HG03064 (cell line): ENCODE data around the gene ZNF536.
"Not testable (repeated sequence)": the region's sequence is repeated elsewhere in the genome, so short reads cannot be mapped to it uniquely, and the experiment has no call there.

ENCODE experiments used
- ATAC-seq: cut with Tn5 transposase; IDR thresholded peaks from one replicate; pipeline ENCODE4 v1.9.1; 2021; ENCODE audit warnings: low read depth; ENCODE audit not compliant: unreplicated experiment

The ZNF536 gene

DNA sequence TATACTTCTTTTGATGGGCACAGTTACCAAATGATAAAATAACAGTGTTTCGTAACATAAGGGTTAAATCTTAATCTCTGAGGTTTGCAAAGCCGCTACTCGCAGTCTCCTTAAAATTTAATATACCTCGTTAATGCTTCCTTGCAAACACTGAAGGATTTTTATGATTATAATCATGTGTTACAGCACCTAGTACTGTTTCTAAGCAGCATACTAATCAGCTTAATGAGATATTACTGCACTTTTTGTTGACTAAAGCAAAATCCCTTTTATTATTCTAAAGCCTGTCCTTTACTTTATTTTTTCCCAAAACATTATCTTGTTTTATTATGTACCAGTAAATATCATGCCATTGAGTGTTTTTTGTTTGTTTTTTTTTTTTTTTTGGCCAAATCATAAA, 70.5 kb downstream of the ZNF536 start:
- no peak for ATAC-seq

DNA sequence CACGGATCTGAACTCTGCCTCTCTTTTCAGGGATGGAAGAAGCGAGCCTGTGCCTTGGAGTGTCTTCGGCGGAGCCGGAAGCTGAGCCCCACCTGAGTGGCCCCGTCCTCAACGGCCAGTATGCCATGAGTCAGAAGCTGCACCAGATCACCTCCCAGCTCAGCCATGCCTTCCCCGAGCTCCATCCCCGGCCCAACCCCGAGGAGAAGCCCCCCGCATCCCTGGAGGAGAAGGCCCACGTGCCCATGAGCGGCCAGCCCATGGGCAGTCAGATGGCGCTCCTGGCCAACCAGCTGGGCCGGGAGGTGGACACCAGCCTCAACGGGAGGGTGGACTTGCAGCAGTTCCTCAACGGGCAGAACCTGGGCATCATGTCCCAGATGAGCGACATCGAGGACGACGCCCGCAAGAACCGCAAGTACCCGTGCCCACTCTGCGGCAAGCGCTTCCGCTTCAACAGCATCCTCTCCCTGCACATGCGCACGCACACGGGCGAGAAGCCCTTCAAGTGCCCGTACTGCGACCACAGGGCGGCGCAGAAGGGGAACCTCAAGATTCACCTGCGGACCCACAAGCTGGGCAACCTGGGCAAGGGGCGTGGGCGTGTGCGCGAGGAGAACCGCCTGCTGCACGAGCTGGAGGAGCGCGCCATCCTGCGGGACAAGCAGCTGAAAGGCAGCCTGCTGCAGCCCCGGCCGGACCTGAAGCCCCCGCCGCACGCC, 71.5 kb downstream of the ZNF536 start:
- ATAC-seq, result no peak

DNA sequence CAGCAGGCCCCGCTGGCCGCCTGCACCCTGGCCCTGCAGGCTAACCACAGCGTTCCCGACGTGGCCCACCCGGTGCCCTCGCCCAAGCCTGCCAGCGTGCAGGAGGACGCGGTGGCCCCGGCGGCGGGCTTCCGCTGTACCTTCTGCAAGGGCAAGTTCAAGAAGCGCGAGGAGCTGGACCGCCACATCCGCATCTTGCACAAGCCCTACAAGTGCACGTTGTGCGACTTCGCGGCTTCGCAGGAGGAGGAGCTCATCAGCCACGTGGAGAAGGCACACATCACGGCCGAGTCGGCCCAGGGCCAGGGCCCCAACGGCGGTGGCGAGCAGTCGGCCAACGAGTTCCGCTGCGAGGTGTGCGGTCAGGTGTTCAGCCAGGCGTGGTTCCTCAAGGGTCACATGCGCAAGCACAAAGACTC, 72.1 kb downstream of the ZNF536 start:
- no peak for ATAC-seq

DNA sequence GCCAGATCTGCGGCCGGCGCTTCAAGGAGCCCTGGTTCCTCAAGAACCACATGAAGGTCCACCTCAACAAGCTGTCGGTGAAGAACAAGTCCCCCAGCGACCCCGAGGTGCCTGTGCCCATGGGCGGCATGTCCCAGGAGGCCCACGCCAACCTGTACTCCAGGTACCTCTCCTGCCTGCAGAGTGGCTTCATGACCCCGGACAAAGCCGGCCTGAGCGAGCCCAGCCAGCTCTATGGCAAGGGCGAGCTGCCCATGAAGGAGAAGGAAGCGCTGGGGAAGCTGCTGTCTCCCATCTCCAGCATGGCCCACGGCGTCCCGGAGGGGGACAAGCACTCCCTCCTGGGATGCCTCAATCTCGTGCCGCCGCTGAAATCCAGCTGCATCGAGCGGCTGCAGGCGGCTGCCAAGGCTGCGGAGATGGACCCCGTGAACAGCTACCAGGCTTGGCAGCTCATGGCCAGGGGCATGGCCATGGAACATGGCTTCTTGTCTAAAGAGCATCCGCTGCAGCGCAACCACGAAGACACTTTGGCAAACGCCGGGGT, 72.6 kb downstream of the ZNF536 start:
- ATAC-seq, result no peak

DNA sequence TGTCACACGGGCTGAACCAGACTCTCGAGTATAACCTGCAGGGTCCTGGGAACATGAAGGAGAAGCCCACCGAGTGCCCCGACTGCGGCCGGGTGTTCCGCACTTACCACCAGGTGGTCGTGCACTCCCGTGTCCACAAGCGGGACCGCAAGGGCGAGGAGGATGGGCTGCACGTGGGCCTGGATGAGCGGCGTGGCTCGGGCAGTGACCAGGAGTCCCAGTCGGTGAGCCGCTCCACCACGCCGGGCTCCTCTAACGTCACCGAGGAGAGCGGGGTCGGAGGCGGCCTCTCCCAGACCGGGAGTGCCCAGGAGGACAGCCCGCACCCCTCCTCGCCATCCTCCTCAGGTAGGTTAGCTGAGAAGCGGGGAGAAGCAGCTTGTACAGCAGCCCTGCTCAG, 73.2 kb downstream of the ZNF536 start:
- no peak for ATAC-seq

DNA sequence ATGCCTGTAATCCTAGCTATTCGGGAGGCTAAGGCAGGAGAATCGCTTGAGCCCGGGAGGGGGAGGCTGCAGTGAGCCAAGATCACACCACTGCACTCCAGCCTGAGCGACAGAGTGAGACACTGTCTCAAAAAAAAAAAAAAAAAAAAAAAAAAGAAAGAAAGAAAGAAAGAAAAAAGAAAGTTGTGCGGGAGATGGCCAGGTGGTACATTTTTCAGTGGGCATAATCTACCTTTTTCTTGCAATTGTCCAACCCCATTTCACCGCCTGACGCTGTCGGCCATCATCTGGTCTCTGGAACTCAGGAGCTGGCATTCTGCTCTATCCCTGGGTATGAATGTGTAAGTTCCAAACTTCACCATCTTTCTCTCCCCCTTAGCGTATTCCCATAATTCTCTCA, 73.9 kb downstream of the ZNF536 start:
- ATAC-seq, result not testable (repeated sequence)

DNA sequence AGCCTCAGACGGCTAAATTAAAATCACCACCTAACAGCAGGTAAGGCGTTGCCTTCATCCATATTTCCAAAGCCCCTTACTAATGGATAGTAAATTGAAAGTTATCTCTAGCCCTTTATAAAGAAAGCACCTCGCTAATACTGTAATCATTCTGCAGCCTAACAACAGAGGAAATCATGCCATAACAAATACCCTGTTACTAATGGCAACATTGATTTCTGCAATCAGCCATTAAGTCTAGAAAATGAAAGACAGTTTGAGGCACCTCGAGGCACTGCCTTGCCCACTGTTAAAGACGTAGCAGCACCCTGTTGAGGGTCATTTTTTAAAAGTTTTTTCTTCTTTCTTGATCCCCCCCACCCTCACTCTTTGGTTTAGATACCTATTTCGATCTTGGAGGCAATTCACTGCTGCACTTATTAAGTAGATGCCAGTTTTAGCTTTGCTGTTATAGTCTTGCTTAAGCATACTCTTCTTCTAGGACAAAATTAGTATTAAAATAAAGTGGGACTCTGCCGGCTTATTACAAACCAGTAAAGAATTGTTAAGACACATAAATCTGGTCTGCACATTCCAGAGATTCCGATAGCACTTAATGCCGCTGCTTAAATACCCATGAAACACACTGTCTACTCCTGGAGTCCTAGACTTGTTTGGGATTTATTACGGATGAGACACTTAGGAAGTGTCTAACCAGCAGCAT, 74.8 kb downstream of the ZNF536 start:
- ATAC-seq, result no peak

DNA sequence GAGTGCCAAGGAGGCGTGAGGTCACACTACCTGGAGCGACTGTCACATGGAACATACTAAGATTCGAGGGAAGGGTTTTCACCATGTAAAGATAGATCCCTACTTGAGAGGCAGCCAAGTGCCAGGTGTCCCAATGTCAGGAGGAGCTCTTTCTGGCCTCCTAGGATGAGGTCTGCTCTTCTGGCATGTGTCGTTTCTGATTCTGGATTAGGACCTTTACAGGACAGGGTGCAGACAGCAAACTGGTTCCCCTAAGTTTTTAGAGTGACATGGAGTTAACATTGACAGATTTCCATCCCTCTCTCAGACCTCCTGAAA, 75.3 kb downstream of the ZNF536 start:
- no peak for ATAC-seq

DNA sequence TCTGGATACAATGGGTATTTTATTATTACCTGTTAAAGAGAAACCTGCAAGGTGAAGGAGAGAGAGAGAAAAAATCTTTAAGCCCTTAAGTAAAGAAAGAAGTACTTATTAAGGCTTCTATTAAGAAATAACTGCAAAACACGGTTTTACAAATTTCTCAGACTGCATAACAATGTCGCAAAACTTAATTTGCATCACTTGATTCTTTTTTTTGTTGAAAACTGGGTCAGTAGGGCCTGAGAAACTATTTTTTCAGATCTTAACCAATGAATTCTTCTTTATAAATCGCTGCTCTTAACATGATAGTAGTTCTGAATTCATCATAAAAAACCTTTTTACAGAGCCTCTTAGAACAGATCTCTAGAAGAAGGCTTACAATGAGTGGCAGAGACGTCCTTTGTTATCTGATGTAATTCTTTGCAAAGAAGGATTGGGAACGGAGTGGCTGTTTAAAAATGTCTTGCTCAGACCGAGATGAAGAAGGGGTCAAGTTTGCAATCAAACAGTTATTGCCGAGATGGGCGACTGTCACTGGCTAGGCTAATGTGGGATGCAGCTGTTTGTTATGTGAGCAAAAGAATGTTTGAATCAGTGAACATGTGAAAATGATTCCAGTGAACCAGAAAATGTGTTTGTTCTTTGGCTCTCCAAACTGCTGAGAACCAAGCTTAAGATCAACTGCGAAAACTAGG, 76.3 kb downstream of the ZNF536 start:
- no peak for ATAC-seq

DNA sequence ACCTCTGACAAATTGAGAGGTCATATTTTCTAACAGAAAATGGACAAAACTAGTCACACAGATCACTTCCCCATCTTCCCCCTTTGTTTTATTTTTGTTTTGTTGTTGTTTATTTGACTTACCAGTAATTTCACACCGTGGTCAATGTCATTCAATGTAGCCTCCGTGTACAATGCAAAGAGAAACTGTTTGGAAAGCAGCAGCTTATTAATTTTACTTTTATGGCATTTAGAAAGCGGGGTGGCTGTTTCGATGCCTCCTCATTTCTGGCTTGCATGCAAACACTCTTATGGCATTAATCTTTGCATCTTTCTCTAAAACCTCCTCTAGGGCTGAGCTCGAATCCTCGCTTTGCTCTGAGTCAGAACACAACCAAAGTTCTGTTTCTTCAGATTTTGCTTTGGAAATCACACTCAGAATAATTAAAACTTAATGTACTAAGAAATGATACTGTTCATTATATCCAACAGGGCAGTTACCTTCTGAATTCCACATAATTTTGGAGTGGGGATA, 77.0 kb downstream of the ZNF536 start:
- ATAC-seq, result no peak

DNA sequence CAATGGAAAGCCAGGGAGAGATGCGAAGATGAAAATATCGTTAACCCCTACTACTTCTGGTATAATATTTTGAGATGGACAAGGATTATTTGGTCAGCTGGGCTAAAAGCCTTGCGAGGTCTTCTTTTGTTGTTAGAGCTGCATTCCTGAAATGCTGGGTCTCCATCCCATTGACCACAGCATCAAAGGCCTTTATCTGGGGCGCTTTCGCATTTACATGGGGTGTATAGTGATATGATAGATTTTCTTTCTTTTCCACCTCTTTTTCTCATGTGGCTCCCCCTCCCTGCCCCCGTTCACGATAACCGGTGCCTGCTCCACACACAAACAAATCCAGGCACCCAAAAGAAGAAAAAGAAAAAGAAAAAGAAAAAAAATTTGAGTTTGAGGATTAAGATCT, 77.5 kb downstream of the ZNF536 start:
- no peak for ATAC-seq

DNA sequence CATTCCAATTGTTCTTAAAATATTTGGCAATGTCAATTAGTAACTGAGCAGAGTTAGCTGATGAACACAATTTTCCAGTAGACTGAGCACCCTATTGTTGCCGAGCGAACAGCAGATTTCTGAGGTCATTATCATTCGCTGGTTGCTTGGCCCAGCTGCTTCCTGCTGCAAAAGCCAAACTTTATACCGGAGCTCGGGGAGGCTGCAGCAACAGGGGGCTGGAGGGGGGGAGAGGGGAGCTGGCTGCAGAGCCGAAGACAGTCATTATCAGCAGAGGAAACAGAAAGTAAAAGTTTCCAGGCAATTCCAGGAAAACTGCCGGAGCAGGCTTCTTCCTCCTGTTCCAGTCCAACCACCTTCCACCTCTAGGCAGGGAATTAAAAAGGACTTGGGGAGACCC, 77.9 kb downstream of the ZNF536 start:
- no peak for ATAC-seq

DNA sequence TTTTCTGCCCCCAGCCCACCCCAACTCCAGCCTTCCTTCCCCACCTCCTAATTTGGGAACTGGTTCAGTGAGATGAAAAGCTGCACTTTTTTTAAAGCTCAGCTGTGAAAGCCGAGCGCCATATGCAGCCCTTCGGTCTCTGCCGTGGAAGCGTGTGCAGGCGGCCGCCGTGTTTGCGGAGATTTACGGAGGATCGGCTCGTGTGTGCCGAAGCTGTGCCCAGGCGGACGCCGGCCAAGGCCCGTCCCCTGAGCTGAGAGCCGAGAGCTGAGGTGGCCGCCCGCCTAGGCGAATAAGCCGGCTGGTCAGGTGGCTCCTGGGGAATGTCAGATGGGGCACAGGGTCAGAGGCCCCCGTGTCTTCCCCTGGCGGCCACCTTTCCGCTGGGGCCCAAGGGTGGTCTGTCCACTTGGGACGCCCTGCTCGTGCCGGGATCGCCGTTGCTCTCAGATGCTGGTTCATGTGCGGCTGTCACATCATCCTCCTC, 78.7 kb downstream of the ZNF536 start:
- ATAC-seq, result no peak

DNA sequence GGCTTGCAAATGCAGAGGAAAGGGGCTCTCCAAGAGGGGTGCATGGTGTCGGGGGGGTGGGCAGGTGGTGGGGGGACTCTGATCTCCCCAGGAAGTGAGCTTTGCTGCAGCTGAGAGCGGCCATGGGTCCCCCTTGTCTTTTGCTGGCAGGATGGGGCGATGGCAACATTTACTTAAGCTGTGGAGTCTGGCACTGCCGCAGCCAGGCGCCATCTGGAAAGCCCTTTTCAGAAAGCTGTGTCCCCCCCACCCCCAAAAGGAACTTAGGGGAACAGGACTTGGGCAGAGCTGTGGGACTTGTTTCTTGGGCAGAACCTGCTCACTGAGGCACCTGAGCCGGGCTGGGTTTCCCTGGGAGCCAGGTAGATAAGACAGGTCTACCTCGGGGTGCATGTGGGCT, 80.7 kb downstream of the ZNF536 start:
- ATAC-seq, result no peak

DNA sequence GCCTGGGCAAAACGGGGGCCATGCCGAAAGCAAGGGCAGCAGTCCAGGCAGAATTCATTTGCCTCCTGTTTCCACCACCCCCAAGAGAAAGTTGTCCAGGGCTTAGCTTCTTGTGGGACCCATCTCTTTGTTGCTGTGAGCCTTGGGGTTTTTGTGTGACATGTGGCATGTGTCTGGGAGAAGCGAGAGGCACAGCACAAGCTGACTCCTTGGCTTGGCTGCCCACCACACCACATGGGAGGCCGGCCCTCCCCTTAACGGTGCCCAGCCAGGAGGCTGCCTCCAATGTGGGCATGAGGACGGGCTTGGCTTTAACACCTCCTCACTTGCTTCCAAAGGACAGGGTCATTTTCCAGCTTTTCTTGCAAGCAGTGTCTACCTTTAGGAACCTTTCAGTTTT, 81.6 kb downstream of the ZNF536 start:
- ATAC-seq, result no peak

DNA sequence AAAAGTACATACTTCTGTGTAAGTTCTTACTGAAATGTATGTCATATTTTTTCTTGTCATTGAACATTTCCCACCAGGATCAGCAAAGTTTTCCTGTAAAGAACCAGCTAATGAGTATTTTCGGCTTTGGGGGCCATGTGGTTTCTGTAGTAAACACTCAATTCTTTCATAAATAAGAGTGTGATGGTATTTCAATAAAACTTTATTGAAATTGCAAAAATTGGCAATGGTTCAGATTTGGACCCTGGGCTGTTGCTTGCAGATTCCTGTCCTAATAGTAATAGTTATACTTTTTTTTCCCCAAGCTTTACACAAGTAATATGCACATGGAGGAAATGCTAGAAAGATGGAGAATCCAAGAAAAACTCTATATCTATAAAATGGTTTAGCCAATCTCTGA, 83.7 kb downstream of the ZNF536 start:
- no peak for ATAC-seq

DNA sequence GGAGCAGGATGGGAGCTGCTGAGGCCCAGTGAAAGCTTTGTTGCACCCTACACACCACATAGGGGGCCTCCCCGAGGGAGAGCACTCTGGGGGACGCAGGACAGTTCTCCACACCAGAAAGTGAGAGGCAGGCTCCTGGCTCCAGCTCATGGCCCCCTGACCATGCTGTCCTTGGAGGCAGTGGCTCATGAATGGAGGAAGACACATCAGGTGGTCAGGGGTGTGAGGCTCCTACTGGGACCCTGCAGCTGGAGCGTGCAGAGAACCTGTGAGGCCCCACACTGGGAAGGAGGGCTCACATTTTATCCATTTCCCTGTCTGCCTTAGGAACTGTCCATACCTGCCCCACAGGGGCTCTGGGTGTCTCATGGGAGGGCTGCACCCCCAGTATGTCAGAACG, 85.3 kb downstream of the ZNF536 start:
- no peak for ATAC-seq

DNA sequence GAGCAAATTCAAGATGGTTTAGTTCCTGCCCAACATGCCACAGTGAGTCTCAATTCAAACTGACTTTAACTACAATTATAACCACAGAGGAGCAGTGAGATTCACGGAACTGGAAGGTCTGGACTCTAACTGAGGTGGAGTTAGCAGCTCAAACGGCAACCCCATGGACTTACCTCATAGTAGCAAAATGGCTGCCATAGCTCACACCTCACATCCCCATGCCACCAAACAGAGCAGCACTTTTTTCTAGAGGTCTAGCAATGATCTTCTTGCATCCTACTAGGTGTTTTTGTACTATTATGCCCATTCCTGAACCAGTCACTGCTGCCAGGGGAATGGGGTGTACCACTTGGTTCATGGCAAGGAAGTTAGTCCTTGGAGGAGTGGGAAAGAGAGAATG, 87.7 kb downstream of the ZNF536 start:
- ATAC-seq, result no peak

DNA sequence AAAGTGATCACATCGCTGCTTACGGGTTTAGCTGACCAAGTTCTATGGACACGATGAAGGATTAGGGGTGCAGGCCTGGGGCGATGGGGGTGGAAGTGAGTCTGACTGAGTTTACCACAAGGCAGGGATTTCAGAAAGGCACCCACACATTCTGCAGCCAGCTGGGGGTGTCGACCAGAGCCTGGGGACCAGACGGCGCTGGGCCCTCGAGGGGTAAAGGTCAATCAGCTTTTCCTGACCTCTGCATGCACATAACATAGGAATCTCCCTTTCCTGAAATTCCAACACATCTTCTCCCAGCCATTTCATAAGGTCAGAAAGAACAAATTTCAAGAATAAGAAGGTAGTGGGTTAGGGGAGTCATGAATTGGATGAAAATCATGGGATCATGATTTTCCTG, 92.0 kb downstream of the ZNF536 start:
- ATAC-seq, result no peak

DNA sequence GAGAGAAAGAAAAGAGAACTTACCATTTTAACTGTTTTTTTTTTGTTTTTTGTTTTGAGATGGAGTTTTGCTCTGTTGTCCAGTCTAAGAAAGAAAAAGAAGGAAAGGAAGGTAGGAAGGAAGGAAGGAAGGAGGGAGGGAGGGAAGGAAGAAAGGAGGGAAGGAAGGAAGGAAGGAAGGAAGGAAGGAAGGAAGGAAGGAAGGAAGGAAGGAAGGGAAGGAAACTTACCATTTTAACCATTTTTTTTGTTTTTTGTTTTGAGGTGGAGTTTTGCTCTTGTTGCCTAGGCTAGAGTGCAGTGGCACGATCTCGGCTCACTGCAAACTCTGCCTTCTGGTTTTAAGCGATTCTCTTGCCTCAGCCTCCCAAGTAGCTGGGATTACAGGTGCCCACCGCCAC, 94.4 kb downstream of the ZNF536 start:
- not testable (repeated sequence) for ATAC-seq

DNA sequence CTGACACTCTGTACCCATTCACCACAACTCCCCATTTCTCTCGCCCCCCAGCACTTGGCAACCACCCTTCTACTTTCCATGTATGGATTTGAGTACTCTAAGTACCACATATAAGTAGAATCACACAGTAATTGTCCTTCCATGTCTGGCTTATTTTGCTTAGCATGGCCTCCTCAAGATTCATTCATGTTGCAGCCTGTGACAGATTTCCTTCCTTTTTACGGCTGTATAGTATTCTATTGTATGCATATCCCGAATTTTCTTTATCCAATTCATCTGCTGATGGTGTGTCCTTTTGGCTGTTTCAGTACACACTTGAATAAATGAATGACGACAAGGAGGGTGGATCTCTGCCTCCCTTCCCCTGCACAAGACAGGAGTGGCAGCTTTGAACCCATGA, 95.1 kb downstream of the ZNF536 start:
- ATAC-seq, result no peak
